Measurements from ENCODE around the gene PTN.

PTN gene

DNA sequence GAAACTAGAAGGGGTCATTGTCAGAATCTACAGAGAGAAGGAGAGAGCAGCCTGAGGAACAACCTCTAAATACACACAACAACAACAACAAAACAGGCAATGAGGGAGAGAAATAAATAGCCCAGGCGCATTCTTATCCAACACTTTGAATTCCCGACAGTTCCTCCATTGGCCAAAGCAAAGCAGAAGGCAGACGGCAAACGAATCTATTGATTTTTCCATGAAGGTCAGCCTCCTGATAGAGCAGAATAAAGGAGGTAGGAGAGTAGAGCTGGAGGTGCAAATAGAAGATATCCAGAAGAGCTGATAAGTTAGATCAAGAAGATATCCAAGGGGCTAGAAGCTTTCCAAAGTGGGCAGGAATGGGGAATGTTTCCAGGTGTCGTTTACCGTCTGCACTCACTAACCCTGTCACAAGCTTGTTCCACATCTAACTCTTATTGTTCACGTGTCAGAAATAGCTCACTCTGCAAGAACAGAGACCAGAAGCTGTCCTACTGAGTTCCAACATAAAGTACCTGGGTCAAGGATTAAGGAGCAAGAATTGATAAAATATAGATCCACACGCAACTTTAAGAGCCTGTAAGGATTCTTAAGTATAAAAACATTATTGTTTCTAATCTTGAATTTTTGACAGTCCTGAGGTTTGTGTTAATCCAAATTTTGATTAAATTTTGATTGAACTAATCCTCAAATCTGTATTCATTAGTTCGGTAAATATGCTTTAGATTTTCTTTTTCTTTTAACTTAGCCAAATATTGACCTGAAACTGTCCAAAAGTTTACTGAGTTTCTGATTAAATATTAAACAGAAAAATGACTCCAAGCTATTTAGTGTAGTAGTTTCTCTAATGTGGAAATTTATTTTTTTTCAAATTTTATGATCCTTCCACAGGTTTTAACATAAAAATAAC lies 45.7 kb downstream of the PTN start:
- Histone ChIP-seq H3K9me3 (ENCODE audit: insufficient read depth, low read length) (no peaks in the 10 kb centered on the region), H3K9me2 (replicated peaks; ENCODE audit: insufficient read depth, low read length) (no peaks in the 10 kb centered on the region), H3F3A (ENCODE audit: insufficient read depth) (no peaks in the 10 kb centered on the region), H3K4me2 (ENCODE audit: low read depth, low read length, poor library complexity, severe bottlenecking) (no peak overlapping the region), H3K4me3 (ENCODE audit: insufficient read depth, low read length, poor library complexity, severe bottlenecking) (no peak overlapping the region), H4K20me1 (ENCODE audit: low read depth, low read length) (no peaks in the 10 kb centered on the region), H3K79me2 (ENCODE audit: insufficient read depth, low read length) (no peaks in the 10 kb centered on the region), H3K27me3 (ENCODE audit: low read length) (no peaks in the 10 kb centered on the region; the same call in 1 of the 2 replicates), H3K36me3 (ENCODE audit: low read length) (no peaks in the 10 kb centered on the region), H2AFZ (ENCODE audit: low read depth, low read length, severe bottlenecking) (no peak overlapping the region), H3K27ac (ENCODE audit: low read depth, low read length) (no peak overlapping the region), H3K9ac (ENCODE audit: low read length) (no peak overlapping the region)
- TF ChIP-seq CTCF (IDR thresholded peaks at IDR 0.05; ENCODE audit: insufficient read depth, low read length, poor library complexity, severe bottlenecking): no peak
- TF ChIP-seq EZH2phosphoT487 (conservative IDR thresholded peaks at IDR 0.05; ENCODE audit: low read length): no peak

DNA sequence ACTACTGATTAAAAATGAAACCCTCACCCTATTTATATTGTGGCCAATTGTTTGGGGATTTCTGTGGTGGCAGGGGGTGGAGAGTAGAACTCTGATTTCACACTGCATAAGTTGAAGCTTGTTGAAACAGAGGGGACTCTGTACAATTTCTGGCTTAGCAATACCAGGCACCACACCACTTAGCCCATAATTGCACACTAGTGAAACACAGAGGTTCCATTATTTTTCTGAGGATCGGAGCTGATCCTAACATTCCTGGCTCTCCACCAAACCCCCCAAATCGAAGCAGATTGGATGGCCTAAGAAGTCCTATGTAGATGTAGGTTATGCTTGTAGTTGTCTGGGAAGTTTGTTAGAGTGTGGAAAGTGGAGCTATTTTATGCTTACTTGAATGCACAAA lies 47.0 kb downstream of the PTN start:
- H3K27me3 ChIP-seq (ENCODE audit: low read length): no peaks in the 10 kb centered on the region
- no peak overlapping the region for H3K9ac ChIP-seq (ENCODE audit: low read length)
- H3K36me3 ChIP-seq (ENCODE audit: low read length): no peaks in the 10 kb centered on the region
- H3K27ac ChIP-seq (ENCODE audit: low read depth, low read length): no peak overlapping the region
- no peaks in the 10 kb centered on the region for H4K20me1 ChIP-seq (ENCODE audit: low read depth, low read length)
- H3K9me2 ChIP-seq (replicated peaks; ENCODE audit: insufficient read depth, low read length): no peaks in the 10 kb centered on the region
- no peak overlapping the region for H3K4me2 ChIP-seq (ENCODE audit: low read depth, low read length, poor library complexity, severe bottlenecking)
- no peaks in the 10 kb centered on the region for H3F3A ChIP-seq (ENCODE audit: insufficient read depth)
- H3K4me3 ChIP-seq (ENCODE audit: insufficient read depth, low read length, poor library complexity, severe bottlenecking): no peak overlapping the region
- H3K79me2 ChIP-seq (ENCODE audit: insufficient read depth, low read length): no peaks in the 10 kb centered on the region
- H3K9me3 ChIP-seq (ENCODE audit: insufficient read depth, low read length): no peaks in the 10 kb centered on the region
- TF ChIP-seq CTCF (IDR thresholded peaks at IDR 0.05; ENCODE audit: insufficient read depth, low read length, poor library complexity, severe bottlenecking) (no peak), EZH2phosphoT487 (conservative IDR thresholded peaks at IDR 0.05; ENCODE audit: low read length) (no peak)
- no peak overlapping the region for H2AFZ ChIP-seq (ENCODE audit: low read depth, low read length, severe bottlenecking)

- Histone ChIP-seq H2AFZ (ENCODE audit: low read depth, low read length, severe bottlenecking) (no peak overlapping the region), H3K9ac (ENCODE audit: low read length) (no peak overlapping the region), H4K20me1 (ENCODE audit: low read depth, low read length) (no peaks in the 10 kb centered on the region), H3K9me3 (ENCODE audit: insufficient read depth, low read length) (no peaks in the 10 kb centered on the region), H3K79me2 (ENCODE audit: insufficient read depth, low read length) (no peaks in the 10 kb centered on the region), H3F3A (ENCODE audit: insufficient read depth) (no peaks in the 10 kb centered on the region), H3K27ac (ENCODE audit: low read depth, low read length) (no peak overlapping the region), H3K36me3 (ENCODE audit: low read length) (no peaks in the 10 kb centered on the region), H3K4me3 (ENCODE audit: insufficient read depth, low read length, poor library complexity, severe bottlenecking) (no peak overlapping the region), H3K4me2 (ENCODE audit: low read depth, low read length, poor library complexity, severe bottlenecking) (no peak overlapping the region), H3K9me2 (replicated peaks; ENCODE audit: insufficient read depth, low read length) (no peaks in the 10 kb centered on the region), H3K27me3 (ENCODE audit: low read length) (no peaks in the 10 kb centered on the region)
- TF ChIP-seq CTCF (IDR thresholded peaks at IDR 0.05; ENCODE audit: insufficient read depth, low read length, poor library complexity, severe bottlenecking) (no peak), EZH2phosphoT487 (conservative IDR thresholded peaks at IDR 0.05; ENCODE audit: low read length) (no peak)
Observed at GRCh38 chr7:137295739-137296324, 47.7 kb downstream of the PTN start.

All from SU-DHL-6 (cell line).